8988T (cell line): ENCODE data around the gene UCN.
A peak's percentile ranks its signal among the peaks of the same experiment; 100 is the strongest.
"Not testable (repeated sequence)": the region's sequence is repeated elsewhere in the genome, so short reads cannot be mapped to it uniquely, and the experiment has no call there.

Experiments used
- DNase-seq: peaks from one replicate; pipeline ENCODE4 v3.0.0; 2011

Gene UCN, protein sequence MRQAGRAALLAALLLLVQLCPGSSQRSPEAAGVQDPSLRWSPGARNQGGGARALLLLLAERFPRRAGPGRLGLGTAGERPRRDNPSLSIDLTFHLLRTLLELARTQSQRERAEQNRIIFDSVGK

DNA sequence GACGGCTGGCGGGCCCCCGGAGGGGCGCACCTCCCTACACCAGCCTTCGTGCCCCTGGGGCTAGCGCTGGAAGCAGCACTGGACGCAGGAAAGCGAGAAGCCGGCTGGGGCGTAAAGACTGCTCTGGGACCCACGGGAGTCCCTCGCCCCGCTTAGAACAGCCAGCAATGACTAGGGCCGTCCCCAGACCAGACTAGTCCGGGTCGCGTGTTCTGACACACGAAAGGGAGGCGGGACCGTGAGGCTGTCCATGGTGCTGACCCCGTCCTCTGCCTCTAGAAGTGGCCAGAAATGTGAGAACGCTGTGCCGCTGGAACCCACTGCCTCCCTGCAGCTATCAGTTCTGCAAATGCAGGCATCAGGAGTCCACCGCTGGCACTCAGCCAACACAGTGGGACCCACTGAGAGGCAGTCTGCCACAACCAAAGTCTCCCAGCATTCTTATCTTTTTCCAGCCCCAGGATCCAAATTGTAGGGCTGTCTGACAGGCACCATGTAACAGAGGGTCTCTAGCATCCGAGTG lies at the start of gene UCN:
Gene UCN, minus strand, starts transcription at position 87 of the 523 bp plus-strand sequence. CDS start 550 bp downstream, outside the sequence.
- no peak for DNase-seq

DNA sequence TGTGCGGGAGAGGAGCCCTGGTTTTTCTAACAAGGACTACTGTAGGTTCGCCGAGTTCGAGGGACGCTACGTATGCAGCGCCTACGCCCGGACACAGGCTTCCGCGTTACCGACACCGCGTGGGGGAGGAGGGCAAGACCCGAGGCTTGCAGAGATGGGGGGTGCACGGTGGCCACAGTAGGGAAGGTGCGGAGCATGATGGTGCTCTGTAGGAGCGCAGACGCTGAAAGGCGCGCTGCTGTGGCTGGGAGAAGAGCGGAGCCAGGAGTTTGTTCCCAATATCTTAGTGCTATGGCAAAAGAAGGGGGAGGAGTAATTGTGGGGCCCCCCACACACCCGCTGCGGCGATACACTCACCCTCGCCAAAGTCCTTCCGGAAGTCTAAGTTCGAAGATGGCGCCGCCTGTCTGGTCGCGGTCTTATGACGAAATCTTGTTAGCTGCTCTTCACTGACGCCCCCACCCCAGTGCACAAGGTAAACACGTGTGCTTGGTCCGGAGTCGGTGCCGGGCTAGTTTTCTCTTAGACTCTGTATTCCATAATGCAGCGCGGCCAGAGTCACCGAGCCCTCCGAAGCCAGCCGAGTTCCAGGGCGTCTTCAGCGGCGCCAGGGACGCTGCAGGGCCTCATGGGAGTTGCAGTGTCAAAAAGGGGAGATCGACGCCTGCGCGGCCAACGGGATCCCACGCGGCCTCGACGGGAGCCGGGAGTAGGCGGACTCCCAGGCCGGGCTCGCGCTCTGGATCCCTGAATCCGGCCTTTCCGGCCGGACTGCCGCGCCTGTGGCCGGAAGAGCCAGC lies 48.3 kb upstream of the UCN start, which contains the start of gene GTF3C2:
Gene GTF3C2, minus strand, starts transcription at position 383 of the 800 bp plus-strand sequence. CDS start 13,210 bp downstream, outside the sequence.
- peak; percentile 78 for DNase-seq

DNA sequence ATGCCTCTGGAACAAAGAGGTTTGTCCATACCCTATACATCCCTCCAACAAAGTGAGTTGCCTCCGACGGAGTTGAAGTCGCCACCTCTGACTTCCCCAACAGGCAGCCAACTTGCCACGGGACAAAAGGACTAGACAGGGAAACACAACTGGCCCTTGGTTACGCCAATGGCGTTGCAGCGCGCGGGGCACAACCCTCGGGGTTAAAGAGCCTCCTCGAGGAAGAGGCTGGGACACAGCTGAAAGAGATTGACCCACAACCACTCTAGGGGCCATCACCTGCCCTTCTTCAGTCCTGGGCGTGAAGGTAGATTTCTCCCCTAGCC lies 47.8 kb upstream of the UCN start:
- DNase-seq = no peak

DNA sequence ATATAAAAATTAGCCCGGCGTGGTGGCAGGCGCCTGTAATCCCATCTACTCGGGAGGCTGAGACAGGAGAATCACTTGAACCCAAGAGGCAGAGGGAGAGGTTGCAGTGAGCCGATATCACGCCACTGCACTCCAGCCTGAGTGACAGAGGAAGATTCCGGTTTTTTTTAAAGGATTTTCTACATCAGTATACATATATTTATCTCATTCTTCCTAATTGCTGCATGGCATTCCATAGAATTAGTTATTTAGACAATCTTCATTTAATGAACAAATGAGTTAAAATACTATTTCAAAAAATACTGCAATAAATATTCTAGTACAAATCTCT lies 46.3 kb upstream of the UCN start:
- no peak for DNase-seq

DNA sequence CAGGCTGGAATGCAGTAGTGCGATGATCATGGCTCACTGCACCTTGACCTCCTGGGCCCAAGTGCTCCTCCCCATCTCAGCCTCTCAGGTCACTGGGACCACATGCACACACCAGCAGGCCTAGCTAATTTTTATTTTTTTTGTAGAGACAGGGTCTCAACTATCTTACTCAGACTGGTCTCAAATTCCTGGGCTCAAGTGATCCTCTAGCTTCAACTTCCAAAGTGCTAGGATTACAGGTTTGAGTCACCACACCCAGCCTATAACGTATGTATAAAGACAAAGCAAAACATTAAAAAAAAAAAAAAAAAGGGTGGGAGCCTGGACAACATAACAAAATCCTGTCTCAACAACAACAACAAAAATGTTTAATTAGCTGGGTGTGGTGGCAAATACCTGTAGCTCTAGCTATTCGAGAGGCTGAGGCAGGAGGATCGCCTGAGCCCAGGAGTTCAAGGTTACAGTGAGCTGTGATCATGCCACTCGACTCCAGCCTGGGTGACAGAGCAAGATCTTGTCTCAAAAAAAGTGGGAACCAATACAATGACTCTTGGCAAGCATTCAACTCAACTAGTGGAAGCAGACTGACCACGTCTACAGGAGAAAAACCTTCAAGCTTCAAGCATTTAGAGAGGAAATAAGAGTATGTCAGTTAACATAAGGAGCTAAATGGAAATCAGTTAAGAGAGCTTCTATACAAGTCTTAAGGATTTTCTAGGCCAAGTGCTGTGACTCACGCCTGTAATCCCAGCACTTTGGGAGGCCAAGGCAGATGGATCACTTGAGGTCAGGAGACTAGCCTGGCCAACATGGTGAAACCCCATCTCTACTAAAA lies 45.7 kb upstream of the UCN start:
- DNase-seq = no peak

DNA sequence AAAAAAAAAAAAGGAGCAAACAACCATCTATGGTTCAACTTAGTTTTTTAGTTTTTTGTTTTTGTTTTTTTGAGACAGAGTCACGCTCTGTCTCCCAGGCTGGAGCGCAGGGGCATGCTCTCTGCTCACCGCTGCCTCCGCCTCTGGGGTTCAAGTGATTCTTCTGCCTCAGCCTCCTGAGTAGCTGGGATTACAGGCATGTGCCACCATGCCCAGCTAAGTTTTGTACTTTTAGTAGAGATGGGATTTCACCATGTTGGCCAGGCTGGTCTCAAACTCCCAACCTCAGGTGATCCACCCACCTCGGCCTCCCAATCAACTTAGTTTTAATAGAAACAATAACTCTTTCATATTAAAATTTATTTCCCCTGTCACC lies 45.1 kb upstream of the UCN start:
- DNase-seq = not testable (repeated sequence)

DNA sequence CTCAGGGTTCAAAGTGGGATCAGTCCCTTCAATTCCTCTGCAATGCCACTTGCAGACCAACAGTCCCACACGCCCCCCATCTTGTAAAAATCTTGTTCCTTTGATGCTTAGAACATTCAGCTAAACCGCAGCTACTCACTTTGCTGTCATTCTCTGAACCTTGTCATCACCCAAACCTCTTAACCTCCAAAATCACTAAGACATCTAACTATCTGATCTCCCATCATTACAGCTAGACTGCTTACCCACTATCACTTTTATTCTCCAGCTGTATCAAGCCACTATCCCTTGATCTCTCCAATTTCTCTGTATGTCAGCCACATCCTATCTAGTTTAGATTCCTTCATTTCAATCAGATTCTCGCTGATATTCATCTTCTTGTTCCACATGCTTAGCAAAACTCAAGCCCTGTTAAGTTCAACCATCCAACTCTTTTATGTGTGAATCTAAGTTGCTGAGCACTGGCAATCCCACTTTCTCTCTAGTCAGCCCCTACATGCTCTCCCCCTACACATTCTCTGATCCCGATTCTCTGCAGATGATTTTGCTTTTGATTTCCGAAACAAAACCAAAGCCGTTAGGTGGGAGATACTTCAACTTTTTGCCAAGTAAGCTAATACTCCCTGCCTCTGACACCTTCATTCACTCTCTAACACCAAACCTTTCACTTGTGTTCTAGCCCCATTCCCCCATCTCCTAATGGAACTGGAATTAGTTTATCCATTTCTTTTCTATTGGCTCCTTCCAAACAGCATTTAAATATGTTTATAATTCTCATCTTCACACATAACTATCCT lies 43.8 kb upstream of the UCN start:
- no peak for DNase-seq

DNA sequence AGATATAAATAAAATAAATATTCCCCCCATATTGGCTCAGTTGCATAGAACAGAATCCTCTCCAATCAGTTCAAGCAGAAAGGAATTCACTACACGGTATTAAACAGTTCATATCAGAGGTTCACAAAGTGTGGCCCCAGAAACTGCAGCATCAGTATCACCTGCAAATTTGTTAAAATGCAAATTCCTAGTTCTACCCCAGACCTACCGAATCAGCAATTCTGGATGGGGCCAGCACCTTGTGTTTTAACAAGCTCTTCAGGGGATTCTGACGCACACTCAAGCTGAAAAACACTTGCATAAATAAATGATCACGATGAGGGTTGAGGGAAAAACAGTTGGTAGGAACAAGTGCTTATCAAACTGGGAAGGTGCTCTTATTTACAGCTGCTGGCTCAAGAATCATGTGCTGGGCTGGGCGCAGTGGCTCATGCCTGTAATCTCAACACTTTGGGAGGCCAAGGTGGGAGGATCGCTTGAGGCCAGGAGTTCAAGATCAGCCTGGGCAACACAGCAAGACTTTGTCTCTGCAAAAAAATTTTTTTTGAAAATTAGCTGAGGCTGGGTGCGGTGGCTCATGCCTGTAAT lies 42.0 kb upstream of the UCN start:
- no peak for DNase-seq

DNA sequence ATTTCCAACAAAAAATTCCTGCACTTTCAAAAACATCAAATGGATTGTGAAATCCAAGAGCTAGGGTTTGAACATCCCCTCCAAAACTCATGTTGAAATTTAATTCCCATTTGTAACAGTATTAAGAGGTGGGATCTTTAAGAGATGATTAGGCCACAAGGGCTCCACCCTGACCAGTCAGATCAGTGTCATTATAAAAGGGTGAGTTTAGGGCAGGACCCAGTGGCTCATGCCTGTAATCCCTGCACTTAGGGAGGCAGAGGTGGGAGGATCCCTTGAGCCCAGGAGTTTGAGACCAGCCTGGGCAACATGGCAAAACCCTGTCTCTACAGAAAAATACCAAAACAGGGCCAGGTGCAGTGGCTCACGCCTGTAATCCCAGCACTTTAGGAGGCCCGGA lies 39.4 kb upstream of the UCN start:
- DNase-seq = no peak

DNA sequence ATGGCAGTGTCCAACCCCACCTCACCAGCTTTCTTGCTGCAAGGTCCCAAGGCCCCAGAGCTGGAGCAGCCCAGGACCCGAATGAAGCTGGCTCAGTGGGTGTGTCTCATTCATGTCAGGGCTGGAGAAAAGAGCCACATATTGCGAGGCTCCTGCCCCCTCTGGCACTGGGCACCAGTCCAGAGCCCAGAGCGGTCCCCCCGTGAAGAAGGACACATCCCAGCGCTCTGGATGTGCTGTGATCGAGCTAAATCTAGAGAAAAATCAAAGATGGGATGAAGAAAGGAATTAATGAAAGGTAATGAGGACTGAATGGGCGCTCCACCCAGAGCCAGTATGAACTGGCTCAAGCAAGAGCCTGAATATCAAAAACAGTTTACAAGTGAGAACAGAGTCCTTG lies 27.9 kb upstream of the UCN start:
- DNase-seq = no peak

DNA sequence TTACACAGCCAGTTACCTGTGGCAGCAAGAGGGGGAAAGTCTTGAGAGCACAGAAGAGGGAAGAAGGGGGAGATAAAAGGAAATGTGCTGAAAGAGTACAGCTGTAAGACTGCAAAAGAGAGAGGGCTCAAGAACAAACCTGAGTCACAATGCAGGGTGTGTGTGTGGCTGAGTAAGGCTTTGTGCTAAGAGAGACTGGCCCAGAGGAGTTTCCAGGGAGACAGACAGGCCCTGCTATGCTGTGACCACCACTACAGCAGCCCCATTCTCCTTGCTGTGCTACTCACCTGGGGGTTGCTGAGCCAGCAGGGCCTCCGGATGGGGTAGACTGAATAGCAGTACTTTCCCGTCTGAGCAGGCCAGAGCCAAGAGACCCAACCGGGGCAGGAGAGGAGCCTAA lies 27.1 kb upstream of the UCN start:
- DNase-seq = no peak

DNA sequence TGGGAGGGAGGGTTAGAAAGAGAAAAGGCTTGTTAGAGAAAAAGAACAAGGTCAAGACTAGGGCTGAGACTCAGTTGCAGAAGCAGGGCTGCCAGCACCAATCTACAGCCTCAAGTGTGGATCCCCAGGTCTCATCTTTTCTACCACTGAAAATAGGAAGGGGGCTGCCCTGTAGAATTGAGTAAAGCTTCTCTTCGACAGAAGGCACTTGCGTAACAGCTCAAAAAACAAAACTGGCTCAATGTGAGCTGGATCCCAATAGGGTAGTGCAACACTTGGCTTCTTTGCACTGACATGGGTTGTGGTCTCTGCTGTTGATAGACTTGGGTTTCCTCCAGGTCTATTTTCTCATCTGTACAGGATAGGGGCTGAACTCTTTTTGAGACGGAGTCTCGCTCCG lies 16.5 kb upstream of the UCN start:
- no peak for DNase-seq

DNA sequence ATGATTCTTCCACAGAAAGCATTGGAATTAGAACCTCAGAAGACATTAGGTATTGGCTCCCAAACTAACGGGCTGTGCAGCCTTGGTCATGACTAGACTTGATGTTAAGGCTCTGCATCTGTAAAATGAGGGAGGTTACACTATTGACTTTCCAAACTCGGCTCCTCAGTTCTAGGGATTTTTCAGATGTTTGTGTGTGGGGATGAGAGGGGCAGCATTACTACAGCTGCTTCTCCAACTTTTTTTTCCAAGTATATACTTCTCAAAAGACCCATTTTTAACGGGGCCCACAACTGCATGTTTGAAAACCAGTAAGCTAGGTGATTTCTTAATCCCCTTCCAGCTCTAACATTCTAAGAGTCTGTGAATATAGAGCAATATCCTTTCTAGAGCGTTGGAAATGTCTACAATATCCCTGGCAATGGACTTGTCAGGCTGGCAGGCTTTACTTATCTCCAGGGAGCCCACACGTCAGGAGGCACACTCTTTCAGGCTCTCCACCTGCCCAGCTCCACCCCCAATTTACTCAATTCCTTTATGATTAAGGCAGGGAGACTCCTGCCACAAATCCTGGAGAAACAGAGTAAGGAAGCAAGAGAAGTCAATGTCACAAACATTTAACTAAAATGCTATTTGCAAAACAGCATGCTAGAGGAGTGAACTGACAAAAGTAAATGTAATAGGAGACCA lies 15.5 kb upstream of the UCN start:
- no peak for DNase-seq

DNA sequence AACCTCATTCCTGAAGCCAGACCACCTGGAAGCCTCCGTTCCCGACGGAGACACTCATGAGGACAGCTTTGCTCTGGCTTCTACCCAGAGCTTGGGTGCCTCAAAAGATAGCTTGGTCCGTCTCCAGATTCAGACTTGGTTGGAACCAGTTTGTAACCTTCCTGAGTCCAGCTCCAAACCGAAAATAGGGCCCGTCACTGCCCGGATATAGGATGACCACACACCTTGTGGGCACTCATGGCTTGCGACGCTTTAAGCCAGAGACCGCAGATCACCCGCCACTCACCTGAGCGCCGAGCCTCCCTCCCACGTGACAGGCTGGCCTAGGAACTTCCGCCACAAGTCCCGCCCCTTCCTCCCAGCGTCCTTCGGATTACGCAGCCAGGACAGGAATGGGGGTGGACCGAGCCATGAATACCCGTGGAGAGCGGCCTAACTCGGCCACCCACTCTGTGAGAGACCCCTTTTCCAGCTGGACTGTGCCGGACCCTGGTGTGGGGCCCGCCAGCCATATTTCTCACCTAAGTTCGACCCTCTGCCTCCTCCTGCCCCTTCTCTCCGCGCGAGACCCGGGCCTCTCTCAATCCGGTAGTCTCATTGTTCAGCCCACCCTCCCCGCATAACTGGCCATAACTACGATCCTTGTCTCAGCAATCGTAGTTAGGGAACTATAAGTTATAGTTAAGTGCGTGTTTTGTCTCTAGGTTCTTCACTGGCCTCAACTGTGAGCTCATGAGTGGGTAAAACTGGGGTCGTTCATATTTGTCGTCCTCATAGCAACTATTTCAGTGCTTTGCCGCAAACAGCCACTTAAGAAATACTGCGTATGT lies 14.7 kb upstream of the UCN start, which contains the start of gene MPV17:
Gene MPV17, minus strand, starts transcription at position 332 of the 830 bp plus-strand sequence. CDS start 580 bp downstream, outside the sequence.
- DNase-seq = peak; percentile 86

DNA sequence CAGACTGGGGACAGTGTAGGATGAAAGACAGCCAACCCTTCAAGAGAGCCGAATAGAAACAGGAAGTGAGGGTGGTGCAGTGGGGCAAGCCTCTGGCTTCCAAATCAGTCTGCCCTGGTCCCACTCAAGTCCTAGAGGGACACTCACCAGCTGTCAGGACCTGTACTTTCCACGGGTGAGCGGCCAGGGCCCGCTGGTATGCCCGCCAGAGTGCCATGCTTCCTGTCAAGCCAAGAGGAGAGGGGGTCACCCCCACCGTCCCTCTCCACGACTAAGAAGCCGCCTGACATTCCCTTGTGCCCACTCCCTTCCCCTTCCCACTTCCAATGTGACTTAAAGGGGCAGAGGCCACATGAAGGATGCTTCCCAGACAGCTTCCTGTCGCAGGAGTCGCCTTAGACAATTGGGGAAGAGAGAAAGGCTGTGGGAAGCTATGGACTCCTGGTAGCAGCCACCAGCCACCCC lies 14.1 kb upstream of the UCN start:
- DNase-seq = no peak

DNA sequence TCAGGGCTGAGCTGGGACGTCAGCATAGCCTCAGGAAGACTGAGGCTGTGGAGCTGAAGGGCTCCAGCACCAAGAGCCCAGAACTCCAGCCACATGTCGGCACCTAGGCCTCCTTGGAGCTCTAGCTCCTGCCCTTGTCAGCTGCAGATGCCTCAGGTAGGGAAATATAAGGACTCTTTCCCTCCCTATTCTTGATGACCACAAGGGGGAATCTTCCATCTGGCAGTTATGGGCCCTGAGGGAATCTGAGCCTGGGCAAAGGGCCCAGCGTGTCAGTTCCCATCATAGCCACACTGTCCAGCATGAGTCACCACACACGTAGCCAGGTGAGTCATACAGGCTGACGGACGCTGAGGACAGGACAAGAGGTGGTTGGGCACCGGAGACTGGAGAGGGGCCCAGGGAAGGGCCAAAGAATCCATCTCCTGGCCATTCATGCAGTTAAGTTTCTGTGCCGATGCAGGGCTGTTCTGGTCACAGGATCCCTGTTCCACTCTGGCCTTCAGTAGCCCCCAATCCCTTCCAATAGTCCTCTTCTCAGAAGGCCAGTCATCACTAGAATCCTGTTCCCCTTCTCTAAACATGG lies 12.8 kb upstream of the UCN start:
- DNase-seq = peak; percentile 81

DNA sequence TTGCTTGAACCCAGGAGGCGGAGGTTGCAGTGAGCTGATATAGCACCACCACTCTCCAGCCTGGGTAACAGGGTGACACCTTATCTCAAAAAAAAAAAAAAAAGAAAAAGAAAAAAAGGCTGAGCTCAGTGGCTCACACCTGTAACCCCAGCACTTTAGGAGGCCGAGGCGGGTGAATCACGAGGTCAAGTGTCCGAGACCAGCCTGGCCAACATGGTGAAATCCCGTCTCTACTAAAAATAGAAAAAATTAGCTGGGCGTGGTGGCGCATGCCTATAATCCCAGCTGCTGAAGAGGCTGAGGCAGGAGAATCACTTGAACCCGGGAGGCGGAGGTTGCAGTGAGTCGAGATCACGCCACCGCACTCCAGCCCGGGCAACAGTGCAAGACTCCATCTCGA lies 11.6 kb upstream of the UCN start:
- DNase-seq = not testable (repeated sequence)

DNA sequence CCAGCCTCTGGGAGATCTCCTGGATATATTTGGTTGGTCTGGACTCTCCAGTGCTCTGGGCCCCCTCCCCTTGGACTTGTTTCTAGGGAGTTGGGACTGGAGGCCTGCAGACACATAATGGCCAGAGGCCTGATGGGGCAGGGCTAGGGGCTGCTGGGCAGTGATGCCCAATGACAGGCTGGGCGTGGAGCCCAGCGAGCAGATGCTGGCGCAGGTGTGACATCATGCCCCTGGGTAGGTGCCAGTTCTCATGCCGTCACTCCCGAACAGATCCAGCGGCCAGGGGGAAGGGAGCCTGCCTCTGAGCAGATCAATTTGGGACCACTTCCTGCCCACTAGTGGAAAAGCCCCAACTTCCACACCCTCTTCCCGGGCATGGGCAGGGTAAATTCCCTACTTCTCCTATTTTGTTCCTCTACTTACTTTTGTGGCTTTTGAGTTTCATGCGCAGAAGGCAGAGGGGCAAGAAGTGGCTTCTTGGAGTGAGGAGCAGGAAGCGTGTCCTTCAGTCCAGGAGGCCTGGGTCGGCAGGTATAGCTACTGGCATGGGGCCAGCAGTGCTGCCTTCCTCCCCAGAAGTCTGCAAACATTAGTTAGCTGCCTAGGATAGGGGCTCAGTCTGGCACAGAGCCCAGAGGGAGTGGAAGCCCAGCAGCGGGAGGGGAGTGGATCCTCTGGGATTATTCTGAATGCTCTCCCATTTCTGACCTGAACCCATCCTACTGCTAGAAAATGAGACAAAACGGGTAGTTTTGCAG lies 8.6 kb upstream of the UCN start:
- DNase-seq = no peak

DNA sequence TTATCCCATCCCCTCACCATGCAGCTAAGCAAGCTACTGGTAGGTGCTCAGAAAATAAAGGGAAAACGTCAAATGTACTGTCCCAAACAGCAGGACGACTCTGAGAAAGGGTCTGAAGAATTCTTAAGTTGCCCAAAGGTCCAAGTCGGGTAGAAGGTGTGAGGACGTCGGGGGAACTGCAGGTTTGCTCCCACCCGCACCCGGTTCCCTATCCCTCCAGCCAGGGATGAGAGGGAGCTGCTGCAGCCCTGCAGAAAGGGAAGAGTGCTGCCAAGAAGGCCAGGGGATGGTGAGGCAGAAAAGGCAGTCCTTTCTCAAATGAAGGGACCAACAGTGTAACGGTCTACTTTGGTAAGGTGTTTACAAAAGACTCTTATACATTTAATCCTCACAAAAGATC lies 6.9 kb upstream of the UCN start:
- DNase-seq = no peak

DNA sequence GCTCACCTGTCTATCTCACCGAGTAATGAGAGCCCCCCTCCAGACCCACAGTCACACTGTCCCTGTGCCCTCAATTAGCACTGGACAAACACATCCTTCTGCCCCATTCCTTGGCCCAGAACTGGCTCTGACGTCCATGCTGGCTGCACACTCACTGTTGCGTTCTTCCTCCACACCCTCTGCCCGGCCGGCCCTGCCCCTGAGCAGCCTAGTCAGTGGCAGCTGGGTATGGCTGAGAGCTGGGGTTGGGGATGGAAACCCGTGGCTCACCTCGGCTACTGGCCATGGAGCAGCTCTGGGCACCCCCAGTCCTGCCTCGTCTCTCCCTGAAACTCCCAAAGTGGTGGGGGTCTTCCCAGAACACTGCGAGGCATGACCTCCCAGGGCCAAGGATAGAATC lies 6.5 kb upstream of the UCN start:
- DNase-seq = no peak
